MCF 10A (cell line): ENCODE data around the gene DNAI2. TPM values are rescaled to one million over a fixed set of nuclear protein-coding genes. Genes with fewer than 3 reads are reported as not detected.
"Not testable (repeated sequence)": the region's sequence is repeated elsewhere in the genome, so short reads cannot be mapped to it uniquely, and the experiment has no call there.

Source experiments
- BruUV-seq: library from RNA; stranded (reverse); fragments of 400-500 nt; replicated peaks from 2 replicates; lab custom pipeline; 2021; lab: Mats Ljungman, UMichigan
- CTCF ChIA-PET: fragments of 300-600 bp; sonication (Branson Sonifier 250); formaldehyde crosslinking; extraction: SDS; loops from one replicate; lab custom pipeline; 2021; ENCODE audit warnings: antibody characterized with exemption, inconsistent platforms; lab: Yijun Ruan, JAX
- POLR2A ChIA-PET: fragments of 300-600, 350-650 bp; sonication (Branson Sonifier 250); formaldehyde crosslinking; extraction: SDS; loops from one replicate; lab custom pipeline; 2020; ENCODE audit warnings: antibody characterized with exemption, inconsistent platforms; lab: Yijun Ruan, JAX
- DNase-seq: peaks from one replicate; pipeline ENCODE4 v3.0.0-alpha.2; 2018; ENCODE audit not compliant: unreplicated experiment
- H3K27ac Mint-ChIP-seq: one replicate; pipeline ENCODE4 v1.8.0; 2022; ENCODE audit warnings: mild to moderate bottlenecking, low read depth, mixed read lengths; ENCODE audit not compliant: unreplicated experiment
- H3K27me3 Mint-ChIP-seq: one replicate; pipeline ENCODE4 v1.8.0; 2022; ENCODE audit warnings: mixed read lengths; ENCODE audit not compliant: insufficient read depth, unreplicated experiment
- H3K36me3 Mint-ChIP-seq: one replicate; pipeline ENCODE4 v1.8.0; 2022; ENCODE audit warnings: mild to moderate bottlenecking, moderate library complexity, mixed read lengths; ENCODE audit not compliant: insufficient read depth, unreplicated experiment
- H3K4me1 Mint-ChIP-seq: one replicate; pipeline ENCODE4 v1.8.0; 2022; ENCODE audit warnings: mixed read lengths; ENCODE audit not compliant: insufficient read depth, unreplicated experiment
- H3K4me3 Mint-ChIP-seq: one replicate; pipeline ENCODE4 v1.8.0; 2022; ENCODE audit warnings: mild to moderate bottlenecking, moderate library complexity, mixed read lengths; ENCODE audit not compliant: unreplicated experiment
- H3K9me3 Mint-ChIP-seq: one replicate; pipeline ENCODE4 v1.8.0; 2022; ENCODE audit warnings: mixed read lengths; ENCODE audit not compliant: unreplicated experiment
- intact Hi-C: fragments of 100-400 bp; cut with micrococcal nuclease; formaldehyde crosslinking; loops from 2 replicates; pipeline ENCODE4 v1.14.1; 2022
- total RNA-seq: library from RNA; stranded (reverse); gene quantifications from 2 replicates; pipeline ENCODE4 v1.2.3, GENCODE V29; 2022
- TF ChIP-seq, protein P1 (sequence below): fragments of 200-600 bp; IDR thresholded peaks from one replicate; pipeline ENCODE4 v1.8.0; 2022; ENCODE audit warnings: antibody characterized with exemption, mild to moderate bottlenecking; ENCODE audit not compliant: unreplicated experiment

DNAI2 gene
- total RNA-seq, 1 experiment from 2014 or later = not detected

DNA sequence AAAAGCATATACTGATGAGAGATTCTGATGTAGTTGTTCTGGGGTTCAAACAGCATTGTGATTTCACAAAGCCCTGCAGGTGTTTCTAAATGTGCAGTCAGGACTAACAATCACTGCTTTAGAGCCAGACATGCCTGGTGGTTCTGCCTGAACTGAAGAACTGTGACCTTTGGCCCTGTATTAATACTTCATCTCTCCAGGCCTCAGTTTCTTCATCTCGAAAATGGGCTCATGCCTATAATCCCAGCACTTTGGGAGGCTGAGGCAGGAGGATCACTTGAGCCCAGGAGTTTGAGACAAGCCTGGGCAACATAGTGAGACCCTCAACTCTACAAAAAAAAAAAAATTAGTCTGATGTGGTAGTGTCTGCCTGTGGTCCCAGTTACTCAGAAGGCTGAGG lies 3.9 kb downstream of the DNAI2 start:
- Mint-ChIP-seq H3K4me1 (peaks cover 4% of the 10 kb centered on the region), H3K9me3 (no peaks in the 10 kb centered on the region), H3K36me3 (no peaks in the 10 kb centered on the region), H3K27me3 (peaks cover 40% of the 10 kb centered on the region), H3K4me3 (no peak overlapping the region), H3K27ac (no peak overlapping the region)
- intact Hi-C loops = no loop called here
- BruUV-seq = no TSS peak
- ChIA-PET CTCF (interaction anchor here (0.6 kb wide), 1 partner anchor 281 kb away, joined by 3 read pairs; no protein-coding TSS in a partner anchor), POLR2A (no interaction called here)
- TF ChIP-seq, protein P1, sequence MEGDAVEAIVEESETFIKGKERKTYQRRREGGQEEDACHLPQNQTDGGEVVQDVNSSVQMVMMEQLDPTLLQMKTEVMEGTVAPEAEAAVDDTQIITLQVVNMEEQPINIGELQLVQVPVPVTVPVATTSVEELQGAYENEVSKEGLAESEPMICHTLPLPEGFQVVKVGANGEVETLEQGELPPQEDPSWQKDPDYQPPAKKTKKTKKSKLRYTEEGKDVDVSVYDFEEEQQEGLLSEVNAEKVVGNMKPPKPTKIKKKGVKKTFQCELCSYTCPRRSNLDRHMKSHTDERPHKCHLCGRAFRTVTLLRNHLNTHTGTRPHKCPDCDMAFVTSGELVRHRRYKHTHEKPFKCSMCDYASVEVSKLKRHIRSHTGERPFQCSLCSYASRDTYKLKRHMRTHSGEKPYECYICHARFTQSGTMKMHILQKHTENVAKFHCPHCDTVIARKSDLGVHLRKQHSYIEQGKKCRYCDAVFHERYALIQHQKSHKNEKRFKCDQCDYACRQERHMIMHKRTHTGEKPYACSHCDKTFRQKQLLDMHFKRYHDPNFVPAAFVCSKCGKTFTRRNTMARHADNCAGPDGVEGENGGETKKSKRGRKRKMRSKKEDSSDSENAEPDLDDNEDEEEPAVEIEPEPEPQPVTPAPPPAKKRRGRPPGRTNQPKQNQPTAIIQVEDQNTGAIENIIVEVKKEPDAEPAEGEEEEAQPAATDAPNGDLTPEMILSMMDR = no peak
- DNase-seq = no peak

DNA sequence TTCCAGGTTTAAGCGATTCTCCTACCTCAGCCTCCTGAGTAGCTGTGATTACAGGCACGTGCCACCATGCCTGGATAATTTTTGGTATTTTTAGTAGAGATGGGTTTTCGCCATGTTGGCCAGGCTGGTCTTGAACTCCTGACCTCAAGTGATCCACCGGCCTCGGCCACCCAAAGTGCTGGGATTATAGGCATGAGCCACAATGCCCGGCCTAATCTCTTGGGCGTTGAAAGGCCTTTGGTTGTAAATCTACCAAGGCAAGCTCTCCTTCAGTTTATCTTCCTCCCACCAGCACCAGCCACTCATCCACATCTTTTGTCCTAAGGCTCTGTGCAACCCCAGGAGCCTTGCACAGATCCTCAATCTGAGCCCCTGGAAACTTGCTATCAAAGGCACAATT lies 5.6 kb downstream of the DNAI2 start:
- BruUV-seq, H3K4me3 Mint-ChIP-seq, DNase-seq, H3K36me3 Mint-ChIP-seq, H3K27ac Mint-ChIP-seq, H3K9me3 Mint-ChIP-seq, POLR2A ChIA-PET, H3K4me1 Mint-ChIP-seq: not testable (repeated sequence)
- peaks cover 23% of the 10 kb centered on the region for H3K27me3 Mint-ChIP-seq
- intact Hi-C loops = loop anchor here (5.0 kb wide), 1 partner anchor 67 kb away; the partner anchor contains the start of gene TTYH2
- CTCF ChIA-PET = interaction anchor here (0.9 kb wide), 1 partner anchor 16 kb away, joined by 6 read pairs; no protein-coding TSS in a partner anchor

DNA sequence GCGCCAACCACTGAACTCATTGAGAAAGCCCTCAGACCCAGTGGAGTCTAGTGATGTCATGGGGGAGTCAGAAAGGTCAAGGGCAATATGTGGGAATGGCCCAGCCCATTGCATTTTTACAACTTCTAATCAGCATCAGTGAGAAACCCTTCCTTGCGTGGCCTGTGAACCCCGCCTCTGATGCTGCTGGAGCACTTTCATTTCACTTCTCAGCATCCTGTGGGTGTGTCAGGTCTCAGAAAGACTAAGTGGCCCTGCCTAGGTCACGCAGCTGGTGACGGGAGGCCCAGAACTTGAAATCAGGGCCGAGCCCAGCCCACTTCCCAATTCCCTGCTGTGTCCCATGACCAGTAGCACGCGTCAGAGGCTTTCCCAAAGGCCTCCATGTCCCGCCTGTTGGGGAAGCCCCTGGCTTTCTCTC lies 6.1 kb downstream of the DNAI2 start:
- intact Hi-C loops = loop anchor here (5.0 kb wide), 1 partner anchor 68 kb away; the partner anchor contains the start of gene TTYH2
- no TSS peak for BruUV-seq
- Mint-ChIP-seq H3K9me3 (no peaks in the 10 kb centered on the region), H3K27me3 (peaks cover 18% of the 10 kb centered on the region), H3K36me3 (no peaks in the 10 kb centered on the region), H3K27ac (no peak overlapping the region), H3K4me1 (peaks cover 7% of the 10 kb centered on the region), H3K4me3 (no peak overlapping the region)
- ChIA-PET POLR2A (interaction anchor here (0.7 kb wide), 1 partner anchor 925 kb away, joined by 3 read pairs; the partner anchor contains the start of gene NUP85), CTCF (no interaction called here)
- TF ChIP-seq, protein P1 = no peak
- no peak for DNase-seq

DNA sequence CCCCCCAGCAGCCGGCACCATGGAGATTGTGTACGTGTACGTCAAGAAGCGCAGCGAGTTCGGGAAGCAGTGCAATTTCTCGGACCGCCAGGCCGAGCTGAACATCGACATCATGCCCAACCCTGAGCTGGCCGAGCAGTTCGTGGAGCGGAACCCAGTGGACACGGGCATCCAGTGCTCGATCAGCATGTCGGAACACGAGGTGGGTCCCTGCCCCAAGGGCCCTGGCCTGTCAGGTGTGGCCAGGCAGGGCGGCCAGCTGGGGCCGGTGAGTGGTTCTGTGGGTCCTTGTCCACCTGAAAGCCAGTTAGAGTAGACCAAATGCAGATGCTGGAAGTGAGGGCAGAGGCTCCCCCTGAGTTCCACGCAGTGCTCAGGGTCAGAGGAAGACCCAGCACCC lies 7.8 kb downstream of the DNAI2 start:
- H3K4me3 Mint-ChIP-seq = no peak overlapping the region
- CTCF ChIA-PET = interaction anchor here (0.7 kb wide), 1 partner anchor 567 kb away, joined by 3 read pairs; no protein-coding TSS in a partner anchor
- POLR2A ChIA-PET = no interaction called here
- intact Hi-C loops = loop anchor here (5.0 kb wide), 1 partner anchor 69 kb away; the partner anchor contains the start of gene TTYH2
- TF ChIP-seq, protein P1 = no peak
- H3K36me3 Mint-ChIP-seq = no peaks in the 10 kb centered on the region
- no TSS peak for BruUV-seq
- peaks cover 7% of the 10 kb centered on the region for H3K4me1 Mint-ChIP-seq
- H3K27ac Mint-ChIP-seq = no peak overlapping the region
- no peaks in the 10 kb centered on the region for H3K9me3 Mint-ChIP-seq
- DNase-seq = no peak
- H3K27me3 Mint-ChIP-seq = peaks cover 1% of the 10 kb centered on the region

DNA sequence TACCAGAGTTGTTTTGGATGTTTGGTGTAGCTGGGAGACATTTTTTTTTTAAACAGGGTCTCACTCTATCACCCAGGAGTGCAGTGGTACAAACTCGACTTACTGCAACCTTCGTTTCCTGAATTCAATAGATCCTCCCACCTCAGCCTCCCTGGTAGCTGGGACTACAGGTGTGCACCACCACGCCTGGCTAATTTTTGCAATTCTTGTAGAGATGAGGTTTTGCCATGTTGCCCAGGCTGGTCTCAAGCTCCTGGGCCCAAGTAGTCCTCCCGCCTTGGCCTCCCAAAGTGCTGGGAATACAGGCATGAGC lies 8.2 kb downstream of the DNAI2 start:
- POLR2A ChIA-PET, H3K27me3 Mint-ChIP-seq, BruUV-seq, H3K27ac Mint-ChIP-seq, DNase-seq, H3K4me1 Mint-ChIP-seq, H3K4me3 Mint-ChIP-seq, H3K36me3 Mint-ChIP-seq, CTCF ChIA-PET, H3K9me3 Mint-ChIP-seq: not testable (repeated sequence)
- intact Hi-C loops = loop anchor here (5.0 kb wide), 1 partner anchor 70 kb away; the partner anchor contains the start of gene TTYH2
